ENCODE results near the gene PLEKHA6. TPM values are rescaled to one million over a fixed set of nuclear protein-coding genes. Genes with fewer than 3 reads are reported as not detected.

PLEKHA6 gene
- total and polyA plus RNA-seq, 2 of the 4 experiments (the other 2 are of a cell fraction) = 8.2 to 19.9 TPM

DNA sequence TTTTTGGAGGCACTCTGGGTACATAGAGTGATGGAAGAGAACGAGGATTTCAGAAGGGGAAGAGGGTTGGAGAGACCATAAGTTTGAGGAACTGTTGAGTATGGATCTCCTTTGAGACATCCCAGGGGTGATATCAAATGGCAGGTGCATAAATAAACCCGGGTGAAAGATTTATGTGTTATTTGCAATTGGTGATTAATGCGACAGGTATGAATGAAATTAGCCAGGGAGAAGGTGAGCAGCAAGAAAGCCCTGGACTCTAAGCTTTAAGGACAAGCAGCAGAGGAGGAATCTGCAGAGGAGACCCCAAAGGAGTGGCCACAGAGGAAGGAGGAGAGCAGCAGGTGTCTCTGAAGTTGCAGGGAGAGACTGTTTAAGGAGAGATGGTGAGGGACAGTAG is 184.8 kb downstream of the PLEKHA6 start:
- ATAC-seq (ENCODE audit: low read depth) = no peak
- intact Hi-C loops (cut with micrococcal nuclease) = no loop called here
- H2BK5ac ChIP-seq (ENCODE audit: low read depth, low read length, poor library complexity, severe bottlenecking) = no peak overlapping the region
- no peak overlapping the region; the same call in 1 of the 2 replicates for H2BK20ac ChIP-seq (ENCODE audit: low read depth, low read length)
- dilution Hi-C loops (cut with HindIII; ENCODE audit: low sequenced_read_pairs, unreplicated experiment) = loop anchor here (25.0 kb wide), 1 partner anchor 212 kb away; no protein-coding TSS in a partner anchor
- WGBS, 2 experiments (ENCODE audit: extremely low coverage in 2 of 2, insufficient read length in 1 of 2) = 68% methylated on average over 3 of the region's 3 CpGs; no CpG with 5 or more reads in 1 of the 2 experiments
- DNase-seq = no peak
- H3K79me1 ChIP-seq (ENCODE audit: low read depth in 1 of 2, low read length in 2 of 2) = 0 out of 4 replicates have a peak, but pooled peaks cover 0 to 3% of the 10 kb centered on the region in 2 experiments
- no peak overlapping the region for H3K56ac ChIP-seq (ENCODE audit: extremely low read depth, insufficient read depth, low read length)
- peaks cover 14% of the 10 kb centered on the region for H3K9me1 ChIP-seq (ENCODE audit: insufficient read depth, low read length)
- H3K27ac ChIP-seq (ENCODE audit: insufficient read depth, low read length) = no peak overlapping the region
- no peaks in the 10 kb centered on the region for H3K27me3 ChIP-seq (ENCODE audit: control insufficient read depth, insufficient read depth, low read length)
- no peak overlapping the region for H2AK9ac ChIP-seq (replicated peaks; ENCODE audit: low read depth, low read length, poor library complexity)
- POLR2A ChIA-PET (ENCODE audit: unreplicated experiment) = no interaction called here
- no peak overlapping the region for H3K4me3 ChIP-seq (ENCODE audit: insufficient read depth, low read depth, low read length)
- peaks cover 4% of the 10 kb centered on the region; the same call in 1 of the 2 replicates for H3K4me1 ChIP-seq (ENCODE audit: control insufficient read depth, insufficient read depth, low read length)
- no peak overlapping the region for H3K9ac ChIP-seq (ENCODE audit: low read depth, low read length)
- CTCF ChIA-PET = interaction anchor here (1.0 kb wide), 1 partner anchor 188 kb away, joined by 3 read pairs; no protein-coding TSS in a partner anchor
- no peak overlapping the region for H3K18ac ChIP-seq (ENCODE audit: low read depth, low read length)
- no peak overlapping the region for H4K5ac ChIP-seq (ENCODE audit: low read depth, low read length)
- H3K4me2 ChIP-seq (ENCODE audit: low read depth, low read length) = no peak overlapping the region
- H4K8ac ChIP-seq (ENCODE audit: low read depth in 2 of 2, low read length in 2 of 2) = no peak overlapping the region
- H4K20me1 ChIP-seq (ENCODE audit: insufficient read depth, low read length) = no peaks in the 10 kb centered on the region
- no peak overlapping the region; the same call in none of the 2 replicates for H2AK5ac ChIP-seq (ENCODE audit: low read depth, low read length)
- no peak overlapping the region for H3K23ac ChIP-seq (ENCODE audit: low read depth, low read length)
- no peak overlapping the region for H2BK15ac ChIP-seq (ENCODE audit: low read depth, low read length)
- no peak overlapping the region for H4K91ac ChIP-seq (ENCODE audit: insufficient read depth, low read depth, low read length)
- no TSS peak for BruUV-seq (replicated peaks)
- peak overlapping the region; percentile 23; the same call in 1 of the 2 replicates for H2BK120ac ChIP-seq (ENCODE audit: low read depth, low read length)
- H2AFZ ChIP-seq (replicated peaks; ENCODE audit: low read length, poor library complexity) = no peak overlapping the region
- no peak for TF ChIP-seq POLR2A (IDR thresholded peaks at IDR 0.05; ENCODE audit: low read depth, low read length)
- TF ChIP-seq MXI1 (IDR thresholded peaks at IDR 0.05; ENCODE audit: borderline replicate concordance, low read depth, low read length) = no peak
- TF ChIP-seq, protein P1, sequence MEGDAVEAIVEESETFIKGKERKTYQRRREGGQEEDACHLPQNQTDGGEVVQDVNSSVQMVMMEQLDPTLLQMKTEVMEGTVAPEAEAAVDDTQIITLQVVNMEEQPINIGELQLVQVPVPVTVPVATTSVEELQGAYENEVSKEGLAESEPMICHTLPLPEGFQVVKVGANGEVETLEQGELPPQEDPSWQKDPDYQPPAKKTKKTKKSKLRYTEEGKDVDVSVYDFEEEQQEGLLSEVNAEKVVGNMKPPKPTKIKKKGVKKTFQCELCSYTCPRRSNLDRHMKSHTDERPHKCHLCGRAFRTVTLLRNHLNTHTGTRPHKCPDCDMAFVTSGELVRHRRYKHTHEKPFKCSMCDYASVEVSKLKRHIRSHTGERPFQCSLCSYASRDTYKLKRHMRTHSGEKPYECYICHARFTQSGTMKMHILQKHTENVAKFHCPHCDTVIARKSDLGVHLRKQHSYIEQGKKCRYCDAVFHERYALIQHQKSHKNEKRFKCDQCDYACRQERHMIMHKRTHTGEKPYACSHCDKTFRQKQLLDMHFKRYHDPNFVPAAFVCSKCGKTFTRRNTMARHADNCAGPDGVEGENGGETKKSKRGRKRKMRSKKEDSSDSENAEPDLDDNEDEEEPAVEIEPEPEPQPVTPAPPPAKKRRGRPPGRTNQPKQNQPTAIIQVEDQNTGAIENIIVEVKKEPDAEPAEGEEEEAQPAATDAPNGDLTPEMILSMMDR (conservative IDR thresholded peaks at IDR 0.05; ENCODE audit: low read depth, low read length) = no peak
- no peak for TF ChIP-seq RCOR1 (IDR thresholded peaks at IDR 0.05; ENCODE audit: insufficient replicate concordance, low read length)
- TF ChIP-seq FOS (IDR thresholded peaks at IDR 0.05; ENCODE audit: low read depth, low read length) = no peak
- no peak for TF ChIP-seq SMC3 (IDR thresholded peaks at IDR 0.05; ENCODE audit: low read depth, low read length)
- TF ChIP-seq BHLHE40 (IDR thresholded peaks at IDR 0.05; ENCODE audit: low read depth, low read length) = no peak
- TF ChIP-seq RFX5 (IDR thresholded peaks at IDR 0.05; ENCODE audit: low read depth, low read length) = no peak
- TF ChIP-seq MAFK (IDR thresholded peaks at IDR 0.05; ENCODE audit: low read depth, low read length) = no peak
- TF ChIP-seq CHD1 (IDR thresholded peaks at IDR 0.05; ENCODE audit: low read depth, low read length) = no peak
- no peak for TF ChIP-seq MAZ (IDR thresholded peaks at IDR 0.05; ENCODE audit: borderline replicate concordance, low read depth, low read length)
- no peak for TF ChIP-seq NFE2L2 (IDR thresholded peaks at IDR 0.05; ENCODE audit: low read depth, low read length)
- TF ChIP-seq, protein P2, sequence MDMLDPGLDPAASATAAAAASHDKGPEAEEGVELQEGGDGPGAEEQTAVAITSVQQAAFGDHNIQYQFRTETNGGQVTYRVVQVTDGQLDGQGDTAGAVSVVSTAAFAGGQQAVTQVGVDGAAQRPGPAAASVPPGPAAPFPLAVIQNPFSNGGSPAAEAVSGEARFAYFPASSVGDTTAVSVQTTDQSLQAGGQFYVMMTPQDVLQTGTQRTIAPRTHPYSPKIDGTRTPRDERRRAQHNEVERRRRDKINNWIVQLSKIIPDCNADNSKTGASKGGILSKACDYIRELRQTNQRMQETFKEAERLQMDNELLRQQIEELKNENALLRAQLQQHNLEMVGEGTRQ (IDR thresholded peaks at IDR 0.05; ENCODE audit: low read depth, low read length) = no peak
- no peak for TF ChIP-seq RAD21 (IDR thresholded peaks at IDR 0.05; ENCODE audit: low read length)
- TF ChIP-seq, protein P3, sequence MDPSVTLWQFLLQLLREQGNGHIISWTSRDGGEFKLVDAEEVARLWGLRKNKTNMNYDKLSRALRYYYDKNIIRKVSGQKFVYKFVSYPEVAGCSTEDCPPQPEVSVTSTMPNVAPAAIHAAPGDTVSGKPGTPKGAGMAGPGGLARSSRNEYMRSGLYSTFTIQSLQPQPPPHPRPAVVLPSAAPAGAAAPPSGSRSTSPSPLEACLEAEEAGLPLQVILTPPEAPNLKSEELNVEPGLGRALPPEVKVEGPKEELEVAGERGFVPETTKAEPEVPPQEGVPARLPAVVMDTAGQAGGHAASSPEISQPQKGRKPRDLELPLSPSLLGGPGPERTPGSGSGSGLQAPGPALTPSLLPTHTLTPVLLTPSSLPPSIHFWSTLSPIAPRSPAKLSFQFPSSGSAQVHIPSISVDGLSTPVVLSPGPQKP (IDR thresholded peaks at IDR 0.05; ENCODE audit: borderline replicate concordance, low read depth, low read length) = no peak
- no peak for TF ChIP-seq CEBPB (IDR thresholded peaks at IDR 0.05; ENCODE audit: low read depth, low read length)
- no peaks in the 10 kb centered on the region; the same call in 1 of the 2 replicates for H3K9me3 ChIP-seq (ENCODE audit: control insufficient read depth, insufficient read depth, low read length)
- in situ Hi-C loops (cut with MboI; ENCODE audit: low sequenced_read_pairs) = no loop called here
- no peak overlapping the region for H3K14ac ChIP-seq (replicated peaks; ENCODE audit: low read depth, low read length)
- H3K36me3 ChIP-seq (ENCODE audit: control insufficient read depth, insufficient read depth, low read length) = no peaks in the 10 kb centered on the region
- 0 out of 2 replicates have a peak overlapping the region, but pooled peaks have one; percentile 4 for H3K4ac ChIP-seq (ENCODE audit: low read depth, low read length)

All from IMR-90 (cell line).